ENCODE results near the gene VPS8.
A peak's percentile ranks its signal among the peaks of the same experiment; 100 is the strongest.

Gene VPS8

GRCh38 chr3:184968115-184968514, 156.1 kb downstream of the VPS8 start:
- H3K4me3 ChIP-seq (ENCODE audit: low read depth, low read length), result no peak overlapping the region
- DNase-seq (ENCODE audit: low read depth), result no peak
- no peak for TF ChIP-seq CTCF (IDR thresholded peaks at IDR 0.05; ENCODE audit: control insufficient read depth, extremely low read depth, insufficient read depth)

- H3K4me3 ChIP-seq (ENCODE audit: low read depth, low read length), result no peak overlapping the region
- TF ChIP-seq CTCF (IDR thresholded peaks at IDR 0.05; ENCODE audit: control insufficient read depth, extremely low read depth, insufficient read depth), result no peak
- no peak for DNase-seq (ENCODE audit: low read depth)
Measured at GRCh38 chr3:184970186-184970585, 158.2 kb downstream of the VPS8 start.

GRCh38 chr3:184977796-184978195, 165.8 kb downstream of the VPS8 start:
- peak; percentile 31 for DNase-seq (ENCODE audit: low read depth)
- H3K4me3 ChIP-seq (ENCODE audit: low read depth, low read length), result no peak overlapping the region

GRCh38 chr3:184981071-184981470, 169.1 kb downstream of the VPS8 start:
- DNase-seq (ENCODE audit: low read depth), result no peak
- H3K4me3 ChIP-seq (ENCODE audit: low read depth, low read length), result no peak overlapping the region
- TF ChIP-seq CTCF (IDR thresholded peaks at IDR 0.05; ENCODE audit: control insufficient read depth, extremely low read depth, insufficient read depth), result no peak

More at GRCh38 chr3:184977796-184978195, 165.8 kb downstream of the VPS8 start:
- TF ChIP-seq CTCF (IDR thresholded peaks at IDR 0.05; ENCODE audit: control insufficient read depth, extremely low read depth, insufficient read depth), result no peak

- no peak overlapping the region for H3K4me3 ChIP-seq (ENCODE audit: low read depth, low read length)
- no peak for DNase-seq (ENCODE audit: low read depth)
- TF ChIP-seq CTCF (IDR thresholded peaks at IDR 0.05; ENCODE audit: control insufficient read depth, extremely low read depth, insufficient read depth), result no peak
Measured at GRCh38 chr3:184982076-184982475, 170.1 kb downstream of the VPS8 start.

GRCh38 chr3:184985586-184985985, 173.6 kb downstream of the VPS8 start:
- TF ChIP-seq CTCF (IDR thresholded peaks at IDR 0.05; ENCODE audit: control insufficient read depth, extremely low read depth, insufficient read depth), result no peak
- no peak for DNase-seq (ENCODE audit: low read depth)
- H3K4me3 ChIP-seq (ENCODE audit: low read depth, low read length), result no peak overlapping the region

GRCh38 chr3:184986366-184986889, 174.5 kb downstream of the VPS8 start:
- no peak for TF ChIP-seq CTCF (IDR thresholded peaks at IDR 0.05; ENCODE audit: control insufficient read depth, extremely low read depth, insufficient read depth)
- no peak for DNase-seq (ENCODE audit: low read depth)
- H3K4me3 ChIP-seq (ENCODE audit: low read depth, low read length), result no peak overlapping the region
